AG10803 (cell line): ENCODE results near the gene ZNF610.
"Not testable (repeated sequence)": the region's sequence is repeated elsewhere in the genome, so short reads cannot be mapped to it uniquely, and the experiment has no call there.

Source experiments
- DNase-seq: peaks from one replicate; pipeline ENCODE4 v3.0.0; 2010; ENCODE audit warnings: low read depth
- H3K4me3 ChIP-seq: 2 replicates; pipeline ENCODE4 v1.5.1; 2011; ENCODE audit warnings: mild to moderate bottlenecking, low read length, control low read depth
- CTCF ChIP-seq: conservative IDR thresholded peaks from 2 replicates; pipeline ENCODE4 v1.5.1; 2011; ENCODE audit warnings: mild to moderate bottlenecking, low read length, control low read depth, inconsistent platforms

ZNF610 gene

GRCh38 chr19:52336117-52336790, at the start of gene ZNF610:
Gene ZNF610, plus strand, starts transcription at chr19:52336243. Its CDS starts 12,930 bp downstream, at chr19:52349173.
- DNase-seq: peak; percentile 76
- no peak for TF ChIP-seq CTCF
- peak within 1 kb of the TSS; percentile 85 for H3K4me3 ChIP-seq

- no peak overlapping the region for H3K4me3 ChIP-seq
- no peak for TF ChIP-seq CTCF
- DNase-seq: no peak
Measured at GRCh38 chr19:52286256-52286655, 49.8 kb upstream of the ZNF610 start.

- H3K4me3 ChIP-seq: no peak overlapping the region
- DNase-seq: no peak
- no peak for TF ChIP-seq CTCF
Measured at GRCh38 chr19:52291781-52292180, 44.3 kb upstream of the ZNF610 start.

GRCh38 chr19:52292946-52293345, 43.1 kb upstream of the ZNF610 start:
- not testable (repeated sequence) for DNase-seq, H3K4me3 ChIP-seq

- H3K4me3 ChIP-seq: peak overlapping the region; percentile 80
- TF ChIP-seq CTCF: no peak
- no peak for DNase-seq
Measured at GRCh38 chr19:52296400-52296772, 39.7 kb upstream of the ZNF610 start.

- no peak; the same call in 1 of the 2 replicates for TF ChIP-seq CTCF
- peak; percentile 74 for DNase-seq
- H3K4me3 ChIP-seq: peak within 1 kb of the TSS; percentile 95
Measured at GRCh38 chr19:52296773-52297600, 39.1 kb upstream of the ZNF610 start, which contains the start of gene ZNF480. Gene ZNF480, plus strand, starts transcription at chr19:52297169. Its CDS starts 3,244 bp downstream, at chr19:52300413.

GRCh38 chr19:52297601-52298364, 38.3 kb upstream of the ZNF610 start:
- H3K4me3 ChIP-seq: peak overlapping the region; percentile 95
- no peak for TF ChIP-seq CTCF
- no peak for DNase-seq
